ENCODE data around the gene PTPRN2.

The PTPRN2 gene

DNA sequence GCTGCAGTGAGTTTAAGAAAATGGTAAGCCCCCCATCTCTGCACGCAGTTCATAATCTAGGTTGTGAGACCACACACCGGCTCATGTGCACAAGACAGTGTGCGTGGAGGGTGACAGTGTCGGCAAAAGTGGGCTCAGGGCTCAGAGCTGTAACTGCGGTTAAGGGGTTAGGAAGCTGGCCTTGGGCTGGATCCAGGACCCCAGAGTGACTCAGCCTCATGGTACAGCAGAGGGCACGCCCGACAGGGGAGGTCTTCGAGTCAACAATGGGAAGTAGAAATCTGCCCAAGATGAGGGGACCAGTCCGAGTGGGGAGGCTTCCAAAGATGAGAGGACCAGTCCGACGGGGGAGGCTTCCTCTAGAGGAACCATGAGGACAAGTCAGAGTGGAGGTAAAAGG, 813.1 kb downstream of the PTPRN2 start:
- H3K4me3 Mint-ChIP-seq, result no peak overlapping the region
- H3K36me3 Mint-ChIP-seq (ENCODE audit: low read depth), result no peaks in the 10 kb centered on the region
- H3K27me3 Mint-ChIP-seq, result peaks cover 11% of the 10 kb centered on the region
- H3K27ac Mint-ChIP-seq, result no peak overlapping the region
- H3K9me3 Mint-ChIP-seq, result peaks cover 7% of the 10 kb centered on the region
- no peaks in the 10 kb centered on the region for H3K4me1 Mint-ChIP-seq (ENCODE audit: low read depth)

GRCh38 chr7:157773361-157773760, 814.3 kb downstream of the PTPRN2 start:
- Mint-ChIP-seq H3K4me3 (no peak overlapping the region), H3K27me3 (peaks cover 16% of the 10 kb centered on the region), H3K4me1 (ENCODE audit: low read depth) (no peaks in the 10 kb centered on the region), H3K27ac (no peak overlapping the region), H3K36me3 (ENCODE audit: low read depth) (no peaks in the 10 kb centered on the region), H3K9me3 (peaks cover 7% of the 10 kb centered on the region)

GRCh38 chr7:157772486-157773130, 815.0 kb downstream of the PTPRN2 start:
- no peaks in the 10 kb centered on the region for H3K36me3 Mint-ChIP-seq (ENCODE audit: low read depth)
- peaks cover 17% of the 10 kb centered on the region for H3K27me3 Mint-ChIP-seq
- H3K27ac Mint-ChIP-seq, result no peak overlapping the region
- no peaks in the 10 kb centered on the region for H3K4me1 Mint-ChIP-seq (ENCODE audit: low read depth)
- H3K4me3 Mint-ChIP-seq, result no peak overlapping the region
- H3K9me3 Mint-ChIP-seq, result peaks cover 7% of the 10 kb centered on the region

DNA sequence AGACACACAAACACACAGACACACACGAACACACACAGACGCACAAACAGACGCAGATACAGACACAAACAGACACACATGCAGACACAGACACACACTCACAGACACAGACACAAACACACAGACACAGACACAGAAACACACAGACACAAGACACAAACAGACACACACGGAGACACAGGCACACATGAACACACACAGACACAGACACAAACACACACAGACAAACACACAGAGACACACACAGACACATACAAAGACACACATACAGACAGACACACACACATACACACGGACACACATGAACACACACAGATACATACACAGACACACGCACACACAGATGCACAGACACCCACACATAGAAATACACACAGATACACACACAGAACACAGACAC, 815.9 kb downstream of the PTPRN2 start:
- Mint-ChIP-seq H3K9me3 (peaks cover 7% of the 10 kb centered on the region), H3K27me3 (peaks cover 13% of the 10 kb centered on the region), H3K4me3 (no peak overlapping the region), H3K36me3 (ENCODE audit: low read depth) (no peaks in the 10 kb centered on the region), H3K4me1 (ENCODE audit: low read depth) (no peaks in the 10 kb centered on the region), H3K27ac (no peak overlapping the region)

DNA sequence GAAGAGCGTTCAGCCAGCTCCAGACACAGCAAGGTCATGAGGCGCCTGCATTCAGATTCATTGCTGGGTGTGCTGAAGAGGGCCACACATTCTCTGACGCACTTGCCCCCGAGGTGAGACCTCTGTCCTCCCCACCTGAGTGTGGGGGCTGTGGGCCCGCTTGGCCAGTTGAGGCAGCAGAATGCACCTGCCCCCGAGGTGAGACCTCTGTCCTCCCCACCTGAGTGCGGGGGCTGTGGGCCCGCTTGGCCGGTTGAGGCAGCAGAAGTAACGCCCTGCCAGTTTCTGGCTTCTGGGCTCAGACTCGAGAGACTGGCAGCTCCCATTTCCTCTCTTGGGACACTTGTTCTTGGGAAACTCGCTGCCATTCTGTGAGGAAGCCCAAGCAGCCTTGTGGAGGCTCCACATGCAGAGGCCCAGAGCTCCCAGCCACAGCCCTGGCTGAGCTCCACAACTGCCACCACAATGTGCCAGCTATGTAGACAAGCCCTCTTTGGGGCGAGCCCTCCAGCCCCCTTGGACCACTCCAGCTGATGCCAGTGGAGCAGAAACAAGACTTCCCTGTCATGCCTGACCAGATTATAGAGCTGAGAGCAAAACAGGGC, 816.8 kb downstream of the PTPRN2 start:
- Mint-ChIP-seq H3K36me3 (ENCODE audit: low read depth) (no peaks in the 10 kb centered on the region), H3K4me3 (no peak overlapping the region), H3K27ac (no peak overlapping the region)

GRCh38 chr7:157769526-157770215, 818.0 kb downstream of the PTPRN2 start:
- H3K4me1 Mint-ChIP-seq (ENCODE audit: low read depth), result no peaks in the 10 kb centered on the region
- H3K36me3 Mint-ChIP-seq (ENCODE audit: low read depth), result no peaks in the 10 kb centered on the region
- peaks cover 17% of the 10 kb centered on the region for H3K27me3 Mint-ChIP-seq
- H3K27ac Mint-ChIP-seq, result no peak overlapping the region
- H3K4me3 Mint-ChIP-seq, result no peak overlapping the region
- H3K9me3 Mint-ChIP-seq, result peaks cover 25% of the 10 kb centered on the region

More for the DNA sequence above, 816.8 kb downstream of the PTPRN2 start:
- peaks cover 17% of the 10 kb centered on the region for H3K27me3 Mint-ChIP-seq
- peaks cover 13% of the 10 kb centered on the region for H3K9me3 Mint-ChIP-seq
- H3K4me1 Mint-ChIP-seq (ENCODE audit: low read depth), result no peaks in the 10 kb centered on the region

- peaks cover 28% of the 10 kb centered on the region for H3K9me3 Mint-ChIP-seq
- H3K4me3 Mint-ChIP-seq, result no peak overlapping the region
- H3K27ac Mint-ChIP-seq, result no peak overlapping the region
- no peaks in the 10 kb centered on the region for H3K4me1 Mint-ChIP-seq (ENCODE audit: low read depth)
- H3K27me3 Mint-ChIP-seq, result peaks cover 17% of the 10 kb centered on the region
- H3K36me3 Mint-ChIP-seq (ENCODE audit: low read depth), result no peaks in the 10 kb centered on the region
Measured at GRCh38 chr7:157769086-157769485, 818.5 kb downstream of the PTPRN2 start.

- Mint-ChIP-seq H3K4me3 (no peak overlapping the region), H3K4me1 (ENCODE audit: low read depth) (no peaks in the 10 kb centered on the region), H3K27me3 (peaks cover 17% of the 10 kb centered on the region), H3K9me3 (peaks cover 32% of the 10 kb centered on the region), H3K36me3 (ENCODE audit: low read depth) (no peaks in the 10 kb centered on the region), H3K27ac (no peak overlapping the region)
Measured at GRCh38 chr7:157768198-157768597, 819.4 kb downstream of the PTPRN2 start.

GRCh38 chr7:157767506-157768197, 820.0 kb downstream of the PTPRN2 start:
- no peaks in the 10 kb centered on the region for H3K36me3 Mint-ChIP-seq (ENCODE audit: low read depth)
- no peak overlapping the region for H3K4me3 Mint-ChIP-seq
- peaks cover 17% of the 10 kb centered on the region for H3K27me3 Mint-ChIP-seq
- no peak overlapping the region for H3K27ac Mint-ChIP-seq
- no peaks in the 10 kb centered on the region for H3K4me1 Mint-ChIP-seq (ENCODE audit: low read depth)
- peaks cover 32% of the 10 kb centered on the region for H3K9me3 Mint-ChIP-seq

- peaks cover 10% of the 10 kb centered on the region for H3K27me3 Mint-ChIP-seq
- no peaks in the 10 kb centered on the region for H3K4me1 Mint-ChIP-seq (ENCODE audit: low read depth)
- H3K9me3 Mint-ChIP-seq, result peaks cover 26% of the 10 kb centered on the region
- no peaks in the 10 kb centered on the region for H3K36me3 Mint-ChIP-seq (ENCODE audit: low read depth)
- H3K27ac Mint-ChIP-seq, result no peak overlapping the region
- peak overlapping the region; percentile 5 for H3K4me3 Mint-ChIP-seq
Measured at GRCh38 chr7:157766098-157766497, 821.5 kb downstream of the PTPRN2 start.

GRCh38 chr7:157764946-157765537, 822.6 kb downstream of the PTPRN2 start:
- H3K4me3 Mint-ChIP-seq, result no peak overlapping the region
- H3K27ac Mint-ChIP-seq, result no peak overlapping the region
- peaks cover 26% of the 10 kb centered on the region for H3K9me3 Mint-ChIP-seq
- H3K36me3 Mint-ChIP-seq (ENCODE audit: low read depth), result no peaks in the 10 kb centered on the region
- H3K27me3 Mint-ChIP-seq, result peaks cover 14% of the 10 kb centered on the region
- H3K4me1 Mint-ChIP-seq (ENCODE audit: low read depth), result peaks cover 8% of the 10 kb centered on the region

DNA sequence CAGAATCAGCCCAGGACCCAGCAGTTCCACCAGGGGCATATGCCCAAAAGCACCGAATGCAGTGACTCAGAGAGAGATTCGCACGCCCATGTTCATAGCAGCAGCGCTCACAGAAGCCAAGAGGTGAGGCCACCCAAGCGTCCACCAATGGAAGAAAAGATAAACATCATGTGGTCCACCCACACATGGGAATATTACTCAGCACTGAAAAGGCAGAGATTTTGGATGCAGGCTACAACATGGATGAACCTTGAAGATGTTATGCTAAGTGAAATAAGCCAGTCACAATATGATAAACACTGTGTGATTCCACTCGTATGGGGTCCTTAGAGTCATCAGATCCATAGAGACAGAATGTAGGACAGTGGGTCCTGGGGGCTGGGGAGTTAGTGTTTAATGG, 823.4 kb downstream of the PTPRN2 start:
- no peak overlapping the region for H3K27ac Mint-ChIP-seq
- no peaks in the 10 kb centered on the region for H3K36me3 Mint-ChIP-seq (ENCODE audit: low read depth)
- peaks cover 14% of the 10 kb centered on the region for H3K27me3 Mint-ChIP-seq
- peaks cover 9% of the 10 kb centered on the region for H3K4me1 Mint-ChIP-seq (ENCODE audit: low read depth)
- H3K4me3 Mint-ChIP-seq, result no peak overlapping the region
- H3K9me3 Mint-ChIP-seq, result peaks cover 26% of the 10 kb centered on the region

DNA sequence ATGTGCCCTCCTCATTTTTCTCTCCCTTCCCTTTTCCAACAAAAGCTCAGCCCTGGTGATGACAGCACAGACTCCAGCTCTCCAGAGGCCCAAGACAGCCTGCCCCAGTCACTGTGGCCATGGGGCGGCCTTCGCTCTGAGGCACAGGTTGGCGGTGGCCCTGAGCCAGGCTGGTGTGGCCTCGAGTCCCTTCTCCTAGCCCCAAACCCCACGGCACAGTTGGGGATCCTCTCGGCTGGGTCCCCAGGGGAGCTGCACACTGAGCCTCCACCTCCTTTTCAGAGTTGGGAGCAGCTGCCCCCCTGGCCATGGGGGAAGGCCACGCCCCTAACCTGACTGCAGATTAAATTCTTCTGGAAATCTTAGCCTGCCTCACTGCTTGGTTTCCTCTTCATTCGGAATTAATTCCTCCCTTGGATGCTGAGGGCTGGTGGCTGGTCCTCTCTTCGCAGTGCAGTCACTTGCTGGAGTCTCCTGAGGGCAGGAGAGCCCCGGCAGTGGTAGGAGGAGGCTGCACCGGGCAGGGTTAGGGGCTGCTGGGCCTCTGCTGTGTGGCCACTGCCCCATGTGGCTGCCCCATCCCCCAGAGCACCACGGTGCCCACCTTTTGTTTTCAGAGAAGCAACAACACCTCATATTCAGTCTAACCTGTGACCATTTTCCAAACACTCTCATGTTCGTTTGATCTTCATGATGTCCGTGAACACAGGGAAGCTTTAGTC, 824.2 kb downstream of the PTPRN2 start:
- peaks cover 26% of the 10 kb centered on the region for H3K9me3 Mint-ChIP-seq
- H3K27me3 Mint-ChIP-seq, result peaks cover 10% of the 10 kb centered on the region
- peaks cover 9% of the 10 kb centered on the region for H3K4me1 Mint-ChIP-seq (ENCODE audit: low read depth)
- H3K27ac Mint-ChIP-seq, result no peak overlapping the region
- no peaks in the 10 kb centered on the region for H3K36me3 Mint-ChIP-seq (ENCODE audit: low read depth)
- H3K4me3 Mint-ChIP-seq, result no peak overlapping the region

DNA sequence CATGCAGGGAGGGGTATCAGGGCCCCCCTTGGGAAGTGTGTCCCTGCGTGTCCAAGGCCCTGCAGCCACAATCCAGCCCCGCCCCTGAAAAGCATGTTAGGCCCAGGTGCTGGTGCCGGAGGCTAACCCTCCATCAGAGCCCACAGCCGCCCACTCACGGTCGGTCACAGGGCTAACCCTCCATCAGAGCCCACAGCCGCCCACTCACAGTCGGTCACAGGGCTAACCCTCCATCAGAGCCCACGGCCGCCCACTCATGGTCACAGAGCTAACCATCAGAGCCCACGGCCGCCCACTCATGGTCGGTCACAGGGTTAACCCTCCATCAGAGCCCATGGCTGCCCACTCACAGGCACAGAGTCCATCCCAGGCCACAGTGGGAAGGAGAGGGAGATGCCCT, 824.8 kb downstream of the PTPRN2 start:
- Mint-ChIP-seq H3K9me3 (peaks cover 26% of the 10 kb centered on the region), H3K4me1 (ENCODE audit: low read depth) (peaks cover 9% of the 10 kb centered on the region), H3K27ac (no peak overlapping the region), H3K27me3 (peaks cover 8% of the 10 kb centered on the region), H3K4me3 (no peak overlapping the region), H3K36me3 (ENCODE audit: low read depth) (no peaks in the 10 kb centered on the region)
